Testis (tissue), 3 donors: ENCODE data around the gene TRAF3IP3. TPM values are rescaled to one million over a fixed set of nuclear protein-coding genes. Genes with fewer than 3 reads are reported as not detected.

Experiments
- DNase-seq: peaks from one replicate; pipeline ENCODE4 v3.0.0-alpha.2; 2019
- H3K27ac ChIP-seq, 2 donors: fragments of 200-600 bp; sonication (generic); one replicate each; pipeline ENCODE4 v1.5.1; 2019
- H3K27me3 ChIP-seq: fragments of 200-600 bp; sonication (generic); one replicate; pipeline ENCODE4 v1.5.1; 2019
- H3K36me3 ChIP-seq: fragments of 200-600 bp; sonication (generic); one replicate; pipeline ENCODE4 v1.5.1; 2017; ENCODE audit warnings: low read depth; ENCODE audit errors: missing control alignments
- H3K4me1 ChIP-seq: fragments of 200-600 bp; sonication (generic); one replicate; pipeline ENCODE4 v1.5.1; 2019
- H3K4me3 ChIP-seq, 2 donors: fragments of 200-600 bp; sonication (generic); one replicate each; pipeline ENCODE4 v1.5.1; 2017 to 2019
- H3K9me3 ChIP-seq: fragments of 200-600 bp; sonication (generic); one replicate; pipeline ENCODE4 v1.5.1; 2017
- POLR2A ChIP-seq: fragments of 450-650 bp; IDR thresholded peaks from one replicate; pipeline ENCODE4 v1.6.1; 2017; ENCODE audit warnings: antibody characterized with exemption, mild to moderate bottlenecking, moderate library complexity
- WGBS, 2 donors: methylation state at CpG; one replicate each; pipeline ENCODE4 v1.1.5; 2018; 5-methylcytosine and 5-hydroxymethylcytosine counted together
- intact Hi-C: fragments of 100-400 bp; cut with DNase I; formaldehyde crosslinking; loops from one replicate; pipeline ENCODE4 v1.15.1; 2023; ENCODE audit warnings: low total_unique reads
- polyA plus RNA-seq: library from polyadenylated mRNA; stranded (reverse); fragments of 350-450 nt; fragmentation: Illumina TruSeq; extraction: RNeasy Lipid Tissue Mini Kit (QIAGEN cat#74804); gene quantifications from one replicate; pipeline ENCODE4 v1.2.3, GENCODE V29; 2014; ENCODE audit warnings: low read depth, low replicate concordance; ENCODE audit not compliant: insufficient read depth
- total RNA-seq, 2 donors: library from RNA; depleted of rRNA; stranded (reverse); fragments of >200 nt; gene quantifications; one replicate each; pipeline ENCODE4 v1.2.3, GENCODE V29; 2016
- TF ChIP-seq, protein P1 (sequence below), 3 experiments: fragments of 450-650 bp in 2 of 3; fragments of 200-600 bp in 1 of 3; sonication (generic) in 1 of 3; IDR thresholded peaks; one replicate each; pipeline ENCODE4 v1.5.1; 2016 to 2019; ENCODE audit warnings: antibody characterized with exemption in 3 of 3, mild to moderate bottlenecking in 2 of 3, moderate library complexity in 1 of 3

Gene TRAF3IP3
- total and polyA plus RNA-seq, 3 donors from 2014 or later = 0.63 to 9.2 (median 3.3) TPM

GRCh38 chr1:209808059-209808581, 52.3 kb downstream of the TRAF3IP3 start:
- Histone ChIP-seq H3K27me3 (no peaks in the 10 kb centered on the region), H3K27ac (no peak overlapping the region), H3K4me1 (no peaks in the 10 kb centered on the region), H3K4me3 (no peak overlapping the region), H3K36me3 (no peaks in the 10 kb centered on the region), H3K9me3 (no peaks in the 10 kb centered on the region)
- intact Hi-C loops = no loop called here
- TF ChIP-seq, protein P1, sequence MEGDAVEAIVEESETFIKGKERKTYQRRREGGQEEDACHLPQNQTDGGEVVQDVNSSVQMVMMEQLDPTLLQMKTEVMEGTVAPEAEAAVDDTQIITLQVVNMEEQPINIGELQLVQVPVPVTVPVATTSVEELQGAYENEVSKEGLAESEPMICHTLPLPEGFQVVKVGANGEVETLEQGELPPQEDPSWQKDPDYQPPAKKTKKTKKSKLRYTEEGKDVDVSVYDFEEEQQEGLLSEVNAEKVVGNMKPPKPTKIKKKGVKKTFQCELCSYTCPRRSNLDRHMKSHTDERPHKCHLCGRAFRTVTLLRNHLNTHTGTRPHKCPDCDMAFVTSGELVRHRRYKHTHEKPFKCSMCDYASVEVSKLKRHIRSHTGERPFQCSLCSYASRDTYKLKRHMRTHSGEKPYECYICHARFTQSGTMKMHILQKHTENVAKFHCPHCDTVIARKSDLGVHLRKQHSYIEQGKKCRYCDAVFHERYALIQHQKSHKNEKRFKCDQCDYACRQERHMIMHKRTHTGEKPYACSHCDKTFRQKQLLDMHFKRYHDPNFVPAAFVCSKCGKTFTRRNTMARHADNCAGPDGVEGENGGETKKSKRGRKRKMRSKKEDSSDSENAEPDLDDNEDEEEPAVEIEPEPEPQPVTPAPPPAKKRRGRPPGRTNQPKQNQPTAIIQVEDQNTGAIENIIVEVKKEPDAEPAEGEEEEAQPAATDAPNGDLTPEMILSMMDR (IDR thresholded peaks at IDR 0.05) = no peak
- TF ChIP-seq POLR2A = no peak
- DNase-seq = peak; percentile 49

DNA sequence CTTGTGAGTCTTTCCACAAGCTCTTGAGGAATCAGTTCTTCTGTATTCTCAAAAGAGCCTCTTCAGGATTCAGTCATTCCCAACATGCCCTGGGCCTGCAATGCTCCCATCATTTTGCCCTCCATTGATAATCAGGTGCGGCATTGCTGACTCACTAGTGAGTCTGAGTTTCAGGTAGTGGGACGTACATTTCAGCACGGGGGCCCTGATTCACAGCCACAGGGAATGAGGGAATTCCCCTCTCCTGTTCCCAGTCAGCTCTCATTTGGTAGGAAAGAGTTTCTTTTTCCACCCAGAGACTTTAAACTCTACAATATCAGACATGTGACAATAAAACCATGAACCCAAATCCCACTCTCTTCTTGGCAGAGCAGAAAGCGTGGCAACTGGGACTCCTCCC, 53.8 kb downstream of the TRAF3IP3 start:
- H3K4me1 ChIP-seq = no peaks in the 10 kb centered on the region
- DNase-seq = no peak
- H3K27ac ChIP-seq = no peak overlapping the region
- no peak overlapping the region for H3K4me3 ChIP-seq
- no peak for TF ChIP-seq POLR2A
- TF ChIP-seq, protein P1 (IDR thresholded peaks at IDR 0.05) = no peak
- intact Hi-C loops = no loop called here
- H3K36me3 ChIP-seq = no peaks in the 10 kb centered on the region
- 86 to 100% methylated on average over 4 of the region's 4 CpGs for WGBS, 2 donors
- H3K9me3 ChIP-seq = no peaks in the 10 kb centered on the region
- no peaks in the 10 kb centered on the region for H3K27me3 ChIP-seq

GRCh38 chr1:209810783-209811182, 54.9 kb downstream of the TRAF3IP3 start:
- DNase-seq = no peak
- intact Hi-C loops = no loop called here
- Histone ChIP-seq H3K4me1 (no peaks in the 10 kb centered on the region), H3K4me3 (no peak overlapping the region), H3K36me3 (no peaks in the 10 kb centered on the region), H3K27me3 (no peaks in the 10 kb centered on the region), H3K9me3 (no peaks in the 10 kb centered on the region), H3K27ac (no peak overlapping the region)
- TF ChIP-seq, protein P1 (IDR thresholded peaks at IDR 0.05) = no peak
- TF ChIP-seq POLR2A = no peak
- 76 to 79% methylated on average over 5 of the region's 5 CpGs for WGBS, 2 donors

DNA sequence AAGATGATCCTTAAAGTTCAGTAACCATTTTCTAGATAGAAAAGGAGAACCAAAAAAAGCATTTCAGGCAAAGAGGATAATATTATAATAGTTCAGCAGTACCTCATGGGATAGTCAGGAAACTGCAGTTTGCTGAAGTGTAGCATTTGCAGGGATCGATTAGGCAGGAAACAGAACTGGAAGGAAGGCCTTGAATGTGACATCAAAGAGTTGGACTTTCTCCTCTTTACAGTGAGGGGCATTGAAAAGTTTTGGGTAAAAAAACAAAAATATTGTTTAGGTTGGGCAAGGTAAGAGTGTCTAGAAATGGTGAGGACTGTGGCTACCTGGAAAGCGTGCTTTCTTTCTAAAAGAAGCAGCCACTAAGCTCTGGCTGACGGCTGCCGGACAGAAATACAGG, 58.0 kb downstream of the TRAF3IP3 start:
- no peaks in the 10 kb centered on the region for H3K27me3 ChIP-seq
- no peaks in the 10 kb centered on the region for H3K36me3 ChIP-seq
- H3K27ac ChIP-seq = no peak overlapping the region
- H3K4me3 ChIP-seq = no peak overlapping the region
- 82 to 92% methylated on average over 4 of the region's 4 CpGs for WGBS, 2 donors
- H3K9me3 ChIP-seq = no peaks in the 10 kb centered on the region
- intact Hi-C loops = no loop called here
- TF ChIP-seq, protein P1 (IDR thresholded peaks at IDR 0.05) = no peak
- no peak for TF ChIP-seq POLR2A
- H3K4me1 ChIP-seq = no peaks in the 10 kb centered on the region
- DNase-seq = no peak

DNA sequence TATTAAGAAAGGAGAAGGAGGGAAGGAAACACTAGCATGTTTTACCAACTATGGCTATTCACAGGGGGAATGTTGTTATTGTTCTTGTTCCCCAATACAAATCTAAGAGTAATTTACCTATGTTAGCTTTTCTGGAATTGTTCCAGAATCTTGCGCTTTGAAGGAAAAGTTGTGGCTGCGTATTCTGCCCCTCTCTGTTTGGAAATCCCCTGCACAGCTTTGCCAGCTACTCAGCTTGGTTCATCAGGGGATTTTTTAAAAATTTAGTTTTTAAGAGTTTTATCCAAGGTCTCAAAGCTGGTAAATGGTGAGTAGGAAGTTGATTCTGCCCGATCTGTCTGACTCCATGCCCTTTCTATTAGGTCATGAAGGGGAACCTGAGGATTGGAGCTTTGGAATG, 59.6 kb downstream of the TRAF3IP3 start:
- TF ChIP-seq, protein P1 (IDR thresholded peaks at IDR 0.05) = no peak
- no peak for TF ChIP-seq POLR2A
- intact Hi-C loops = no loop called here
- Histone ChIP-seq H3K9me3 (no peaks in the 10 kb centered on the region), H3K27me3 (no peaks in the 10 kb centered on the region), H3K27ac (no peak overlapping the region), H3K4me3 (no peak overlapping the region), H3K4me1 (no peaks in the 10 kb centered on the region), H3K36me3 (no peaks in the 10 kb centered on the region)
- no peak for DNase-seq
- WGBS, 2 donors = 78 to 86% methylated on average over 3 of the region's 3 CpGs
